GM21423 (cell line): ENCODE measurements around the gene COX7A2L.

Source experiments
- ATAC-seq: cut with Tn5 transposase; IDR thresholded peaks from one replicate; pipeline ENCODE4 v1.9.1; 2021; ENCODE audit warnings: mild to moderate bottlenecking, moderate library complexity; ENCODE audit not compliant: unreplicated experiment

Gene COX7A2L

DNA sequence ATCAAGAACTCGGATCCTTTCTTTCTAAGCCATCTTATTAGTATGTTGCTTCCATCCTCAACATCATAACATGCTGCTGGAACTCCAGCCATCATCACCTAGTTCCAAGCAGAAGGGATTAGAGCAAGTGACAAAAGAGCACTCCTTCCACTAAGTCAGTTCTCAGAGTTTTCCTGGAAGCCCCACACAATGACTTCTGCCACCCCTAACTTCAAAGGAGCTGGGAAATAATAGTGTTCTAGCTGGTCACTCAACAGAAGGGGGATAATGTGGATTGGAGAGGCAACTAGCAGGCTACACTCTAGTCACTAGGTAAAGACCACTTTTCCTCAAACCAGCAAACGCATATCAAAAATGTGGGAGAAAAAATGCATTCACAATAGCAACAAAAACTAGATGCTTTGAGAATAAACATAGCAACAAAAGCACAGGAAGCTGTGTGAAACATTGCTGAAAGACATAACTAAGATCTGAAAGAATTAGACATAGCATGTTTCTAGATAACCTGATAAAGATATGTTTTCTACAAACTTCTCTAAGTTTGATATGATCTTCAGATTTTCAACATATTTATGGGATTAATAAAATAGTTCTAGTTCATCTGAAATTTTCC, 39.5 kb downstream of the COX7A2L start:
- no peak for ATAC-seq

DNA sequence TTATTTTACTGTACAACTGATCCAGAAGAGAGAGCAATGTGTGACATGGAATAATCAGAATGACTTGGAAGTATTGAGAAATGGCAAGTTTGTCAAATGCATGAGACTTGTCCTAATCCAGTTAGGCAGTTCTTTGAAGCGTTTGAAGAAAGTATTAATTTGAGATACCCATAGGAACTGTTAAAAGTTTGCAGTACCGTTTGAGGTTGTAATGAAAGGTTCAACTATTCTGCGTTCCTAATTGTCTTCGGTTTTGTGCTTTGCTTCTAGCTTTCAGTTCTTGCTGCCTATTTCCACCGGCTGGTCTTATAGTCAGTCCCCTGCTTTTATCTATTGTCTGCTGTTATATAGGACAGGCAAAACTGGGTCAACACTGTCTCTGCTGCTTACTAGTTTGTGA, 41.8 kb downstream of the COX7A2L start:
- no peak for ATAC-seq

DNA sequence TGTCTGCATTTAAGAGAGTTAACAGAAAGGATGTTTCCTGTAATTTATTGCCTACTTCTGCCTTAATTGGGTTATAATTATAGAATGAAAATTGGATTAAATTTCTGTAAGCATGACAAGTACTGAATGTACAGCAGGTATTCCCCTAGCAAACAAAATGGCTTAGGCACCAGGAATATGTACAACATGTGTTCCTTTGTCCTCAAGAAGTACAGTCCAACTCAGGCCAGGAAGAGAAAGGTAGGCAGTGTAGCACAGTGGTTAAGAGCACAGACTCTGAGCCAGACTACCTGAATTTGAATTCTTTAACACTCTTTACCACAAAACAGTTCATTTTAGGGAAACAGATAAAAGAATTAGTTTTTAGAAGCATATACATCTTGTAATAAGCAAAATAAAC, 43.1 kb downstream of the COX7A2L start:
- ATAC-seq, result no peak

DNA sequence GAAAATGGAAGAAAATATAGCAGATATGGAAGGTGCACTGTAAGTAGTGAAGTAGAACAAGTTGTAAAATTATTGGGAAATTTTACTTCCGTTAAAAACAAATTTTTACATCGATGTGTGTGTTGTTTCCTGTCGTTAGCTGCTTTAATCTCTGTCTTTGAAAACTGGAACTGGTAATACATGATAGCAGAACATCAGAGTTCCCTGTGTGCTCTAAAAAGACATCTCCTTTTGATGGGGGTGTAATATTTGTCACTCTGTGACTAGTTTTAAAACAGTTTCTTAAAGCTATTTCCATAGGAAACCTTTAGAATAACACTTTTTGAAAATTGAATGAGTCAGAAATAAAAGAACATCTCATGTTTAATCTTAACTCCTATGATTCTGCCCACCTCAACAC, 43.5 kb downstream of the COX7A2L start:
- no peak for ATAC-seq

DNA sequence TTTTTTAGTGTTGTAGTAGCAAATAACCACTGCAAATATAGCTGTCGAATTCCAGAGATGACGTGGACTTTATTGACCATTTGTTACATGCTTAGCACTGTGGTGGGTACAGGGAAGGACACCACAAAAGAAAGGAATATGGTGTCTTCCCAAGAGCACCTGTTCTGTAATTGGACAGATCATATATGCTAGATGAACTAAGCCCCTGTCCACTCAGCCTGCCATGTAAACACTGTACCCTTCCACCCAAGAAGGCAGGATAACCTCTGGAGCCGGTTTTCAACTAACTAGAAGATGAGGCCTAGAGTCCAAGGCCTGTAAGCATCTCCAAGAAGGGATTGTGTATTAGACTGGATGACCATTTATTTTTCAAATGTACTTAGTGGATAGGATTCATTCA, 44.1 kb downstream of the COX7A2L start:
- no peak for ATAC-seq

DNA sequence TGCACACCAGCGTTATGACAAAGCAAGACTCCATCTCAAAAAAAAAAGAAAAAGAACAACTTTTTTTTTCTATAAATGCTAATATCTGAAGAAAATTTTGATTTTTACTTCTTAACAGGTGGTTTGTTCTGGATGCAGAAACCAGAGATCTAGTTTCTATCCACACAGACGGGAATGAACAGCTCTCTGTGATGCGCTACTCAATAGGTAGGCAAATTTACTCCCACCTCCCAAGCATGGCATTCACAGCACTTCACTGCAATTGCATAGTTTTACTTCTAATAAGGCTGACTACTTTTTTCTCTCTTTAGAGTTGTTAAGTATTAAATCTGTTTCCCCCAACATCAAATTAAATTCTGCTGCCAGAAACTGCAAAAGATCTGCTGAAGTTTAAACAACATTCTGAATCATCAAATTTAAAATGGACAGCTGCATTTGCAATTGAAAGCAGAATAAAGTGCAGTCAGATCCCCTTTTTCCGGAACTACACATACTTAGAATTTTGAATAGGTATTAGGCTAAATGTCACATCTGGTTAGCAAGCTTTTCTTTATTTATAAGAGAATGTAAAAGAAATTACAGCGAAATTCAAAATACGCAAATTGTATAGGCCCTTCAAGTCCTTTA, 45.1 kb downstream of the COX7A2L start:
- ATAC-seq, result no peak

DNA sequence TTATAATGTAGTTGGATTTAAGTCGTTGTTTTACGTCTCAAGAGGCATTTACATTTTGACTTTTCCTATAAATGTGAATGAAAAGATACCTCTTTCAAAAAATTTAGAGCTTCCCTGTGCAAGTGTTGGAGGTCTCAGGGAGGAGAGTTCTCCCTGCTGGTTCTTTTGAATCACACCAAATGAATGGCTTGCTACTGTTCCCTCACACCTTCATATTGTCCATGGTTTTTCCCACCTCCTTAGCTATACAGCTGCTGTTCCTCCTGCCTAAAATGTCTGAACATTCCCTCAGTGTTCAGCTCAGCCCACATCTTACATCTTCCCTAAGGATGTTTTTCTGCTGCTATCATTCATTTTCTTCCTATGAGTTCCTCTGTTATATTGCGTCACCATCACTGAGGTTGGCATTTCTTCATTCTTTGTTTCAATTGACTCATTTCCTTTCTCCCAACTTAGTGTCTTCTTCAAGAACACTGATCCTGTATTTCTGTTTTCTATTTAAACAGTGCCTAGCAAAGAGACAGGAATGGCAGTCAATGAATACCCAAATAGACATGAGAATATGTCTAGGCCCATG, 46.0 kb downstream of the COX7A2L start:
- ATAC-seq, result no peak

DNA sequence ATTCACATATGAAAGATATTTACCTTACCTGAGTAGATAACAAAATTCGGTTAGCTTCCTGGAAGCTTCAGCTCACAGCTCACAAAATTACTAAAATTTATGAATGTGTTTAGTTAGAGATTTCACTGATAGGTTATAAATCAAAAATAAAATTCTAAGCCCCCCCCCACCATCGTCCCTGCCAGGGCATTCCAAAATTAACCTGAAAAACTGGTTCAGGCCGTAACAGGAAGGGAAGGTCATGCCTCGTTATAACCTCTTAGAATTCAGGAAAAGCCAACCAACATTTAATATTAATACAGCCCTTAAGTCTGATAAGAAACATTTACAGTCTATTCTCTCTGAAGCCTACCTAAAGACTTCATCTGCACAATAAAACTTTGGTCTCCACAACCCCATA, 48.9 kb downstream of the COX7A2L start:
- ATAC-seq, result no peak

DNA sequence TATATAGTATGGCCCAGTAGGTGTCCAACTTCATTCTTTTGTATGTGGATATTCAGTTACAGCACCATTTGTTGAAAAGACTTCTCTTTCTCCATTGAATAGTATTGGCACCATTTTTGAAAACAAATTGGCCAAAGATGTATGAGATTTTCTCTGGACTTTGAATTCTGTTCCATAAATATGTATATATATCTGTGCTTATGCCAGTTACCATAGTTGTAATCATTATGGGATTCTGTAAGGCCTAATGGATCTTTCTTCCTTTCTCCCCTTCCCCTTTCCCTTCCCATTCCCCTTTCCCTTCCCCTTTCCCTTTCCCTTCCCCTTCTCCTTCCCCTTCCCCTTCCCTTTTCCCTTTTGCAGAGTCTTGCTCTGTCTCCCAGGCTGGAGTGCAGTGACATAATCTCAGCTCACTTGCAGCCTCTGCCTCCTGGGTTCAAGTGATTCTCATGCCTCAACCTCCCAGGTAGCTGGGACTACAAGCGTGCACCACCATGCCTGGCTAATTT, 51.0 kb downstream of the COX7A2L start:
- no peak for ATAC-seq

DNA sequence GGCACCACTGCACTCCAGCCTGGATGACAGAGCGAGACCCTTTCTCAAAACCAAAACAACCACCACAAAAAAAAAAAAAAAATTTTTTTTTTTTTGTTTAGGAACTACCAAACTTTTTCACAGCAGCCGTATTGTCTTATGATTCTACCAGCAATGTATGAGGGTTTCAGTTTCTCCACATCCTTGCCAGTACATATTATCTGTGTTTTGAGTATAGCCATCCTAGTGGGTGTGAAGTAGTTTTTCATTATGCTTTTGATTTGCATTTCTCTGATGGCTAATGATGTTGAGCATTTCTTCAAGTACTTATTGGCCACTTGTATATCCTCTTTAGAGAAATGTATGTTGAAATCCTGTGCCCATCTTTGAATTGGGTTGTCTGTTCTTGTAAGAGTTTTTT, 51.7 kb downstream of the COX7A2L start:
- peak; percentile 54 for ATAC-seq

DNA sequence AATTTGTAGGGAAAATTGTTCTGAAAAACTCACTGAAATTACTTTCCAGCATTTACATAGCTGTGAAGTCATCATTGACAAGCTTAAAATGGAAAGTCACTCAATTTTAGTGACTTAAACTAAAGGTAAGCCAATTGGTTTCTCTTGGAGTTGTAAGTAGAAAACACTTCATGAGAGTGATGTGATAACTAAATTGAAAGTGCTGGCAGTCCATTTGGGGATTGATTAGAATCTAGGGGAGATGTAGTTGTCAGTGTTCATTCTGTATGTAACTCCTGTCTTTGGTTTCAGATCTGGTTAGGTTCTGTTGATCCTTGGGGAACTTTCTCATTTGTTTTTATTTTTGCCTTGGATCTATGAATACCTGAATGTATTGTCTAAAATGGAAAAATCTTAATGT, 53.8 kb downstream of the COX7A2L start:
- no peak for ATAC-seq

DNA sequence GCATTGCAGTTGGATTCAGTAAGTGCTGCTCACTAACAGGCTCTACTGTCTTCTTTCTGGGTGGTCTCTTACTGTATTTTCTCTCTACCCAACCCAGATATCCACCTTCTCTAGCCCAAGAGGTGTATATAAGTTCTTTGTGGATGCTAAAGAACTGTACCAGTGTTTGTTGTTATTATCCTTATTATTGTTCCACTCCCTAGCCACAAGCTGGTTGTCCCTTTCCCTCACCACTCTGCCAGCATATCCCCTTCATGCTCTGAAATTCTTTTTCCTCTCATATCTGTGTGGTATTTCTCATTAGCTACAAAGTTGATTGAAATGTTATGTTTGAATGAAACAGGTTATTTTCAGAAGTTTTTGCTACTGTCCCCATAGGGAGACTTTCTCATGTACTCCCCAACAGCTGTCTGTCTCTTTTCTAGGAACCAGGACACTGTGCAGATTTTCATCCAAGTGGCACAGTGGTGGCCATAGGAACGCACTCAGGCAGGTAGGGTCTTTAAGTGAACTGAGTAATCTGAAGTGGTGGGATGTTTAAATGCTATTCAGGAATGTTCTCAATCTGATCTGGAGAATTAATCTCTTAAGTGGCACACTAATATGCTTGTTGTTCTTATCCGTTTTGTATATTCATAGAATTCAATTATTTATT, 56.8 kb downstream of the COX7A2L start:
- ATAC-seq, result no peak

DNA sequence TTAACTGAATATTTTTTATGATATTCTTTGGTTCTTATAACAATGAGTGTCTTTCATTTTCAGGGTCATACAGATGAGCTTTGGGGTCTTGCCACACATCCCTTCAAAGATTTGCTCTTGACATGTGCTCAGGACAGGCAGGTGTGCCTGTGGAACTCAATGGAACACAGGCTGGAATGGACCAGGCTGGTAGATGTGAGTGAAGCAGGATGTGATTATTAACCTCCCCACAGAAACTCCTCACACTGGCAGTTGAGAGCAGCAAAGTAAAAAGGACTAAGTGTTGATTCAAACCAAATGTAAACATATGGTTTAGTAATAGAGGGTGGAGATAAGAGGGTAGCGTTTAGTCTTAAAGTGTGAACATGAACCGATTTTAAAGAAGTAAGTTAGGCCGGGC, 57.8 kb downstream of the COX7A2L start:
- no peak for ATAC-seq

DNA sequence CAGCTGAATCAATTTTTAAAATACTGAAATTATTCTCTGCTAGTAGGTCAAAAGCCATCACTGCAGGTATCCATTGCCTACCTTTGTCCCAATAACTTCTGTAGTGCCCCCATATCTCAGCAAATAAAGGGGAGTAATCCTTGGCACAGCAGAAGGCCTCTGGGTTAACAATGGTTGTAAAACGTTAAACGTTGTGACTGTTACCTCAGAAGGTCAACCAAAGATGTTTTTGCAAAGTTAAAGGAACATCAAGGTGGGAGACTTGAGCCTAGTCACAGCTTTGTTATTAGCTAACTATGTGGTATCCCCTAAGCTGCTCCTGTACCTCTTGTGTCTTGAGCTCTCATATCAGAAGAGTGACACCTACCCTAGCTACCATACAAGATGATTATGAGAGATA, 60.5 kb downstream of the COX7A2L start:
- no peak for ATAC-seq
